NCI-H446 treated with DMSO at 0.1 percent for 48 hours (cell line): ENCODE measurements around the gene ALG14.
"Not testable (repeated sequence)": the region's sequence is repeated elsewhere in the genome, so short reads cannot be mapped to it uniquely, and the experiment has no call there.

Experiments used
- DNase-seq: peaks from one replicate; lab custom pipeline; 2025; lab: John Stamatoyannopoulos, UW

Gene ALG14

DNA sequence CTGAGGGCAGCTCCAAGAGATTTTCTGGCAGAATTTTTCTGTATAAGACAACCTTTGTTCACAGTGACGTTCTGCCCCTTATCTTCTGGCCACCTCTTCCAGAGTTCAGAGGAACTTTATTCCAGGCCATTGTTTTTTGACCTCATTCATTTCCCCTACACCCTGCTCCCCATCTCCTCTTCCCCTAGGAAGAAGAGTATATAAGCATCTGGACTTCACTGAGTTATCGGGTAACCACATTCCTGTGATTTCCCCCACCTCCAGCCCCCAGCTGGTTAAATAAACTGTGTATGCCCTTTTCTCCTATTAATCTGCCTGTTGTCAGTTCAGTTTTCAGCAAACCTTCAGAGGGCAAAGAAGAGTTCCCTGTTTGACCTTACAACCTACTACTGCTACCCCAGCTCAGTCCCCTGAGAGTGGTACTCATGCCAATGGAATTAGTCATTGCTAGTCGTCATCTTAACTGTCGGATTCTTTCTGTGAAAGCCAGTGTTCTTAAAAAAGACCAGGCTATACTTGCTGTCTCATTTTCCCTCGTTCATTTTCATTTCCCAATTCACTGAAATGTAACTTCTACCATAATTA lies 14.3 kb upstream of the ALG14 start:
- DNase-seq = peak; percentile 40

DNA sequence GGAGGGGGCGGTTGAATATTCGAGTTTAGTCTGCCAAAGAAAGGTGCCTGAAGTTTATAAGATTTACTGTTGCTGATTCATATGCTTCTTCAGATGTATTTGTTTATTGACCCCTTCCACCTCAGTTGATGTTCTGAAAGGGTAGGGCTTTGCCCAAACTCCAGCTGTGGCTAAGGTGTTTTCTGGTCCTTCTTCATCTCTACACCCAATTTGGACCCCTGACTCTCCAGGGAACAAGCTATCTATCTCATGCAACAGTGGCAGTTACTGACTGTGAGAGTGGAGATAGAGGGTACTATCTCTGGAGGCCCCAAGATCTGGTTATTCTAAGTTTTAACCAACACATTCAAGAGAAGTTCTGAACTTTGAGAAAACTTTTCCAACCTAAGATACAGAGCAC lies 12.6 kb upstream of the ALG14 start:
- no peak for DNase-seq

GRCh38 chr1:95084317-95085176 lies 11.8 kb upstream of the ALG14 start:
- peak; percentile 11 for DNase-seq

DNA sequence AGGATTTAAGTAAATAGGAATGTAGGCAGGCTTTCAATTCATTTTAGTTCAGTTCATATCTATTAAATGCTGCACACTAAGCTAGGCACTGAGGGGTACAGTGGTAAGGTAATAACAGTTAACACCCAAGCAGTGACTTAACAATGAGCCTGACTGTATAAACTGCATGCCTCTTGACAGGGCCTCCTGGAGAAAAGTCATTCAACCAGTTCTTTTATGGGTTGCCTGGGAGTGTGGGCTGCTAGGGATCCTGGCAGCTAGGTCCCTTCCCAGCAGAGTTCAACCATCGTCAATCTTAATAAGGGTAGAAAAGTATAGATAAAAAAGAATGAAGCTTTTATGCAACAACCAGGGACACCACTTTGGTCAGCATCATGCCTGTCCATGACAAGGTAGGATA lies 8.1 kb upstream of the ALG14 start:
- no peak for DNase-seq

DNA sequence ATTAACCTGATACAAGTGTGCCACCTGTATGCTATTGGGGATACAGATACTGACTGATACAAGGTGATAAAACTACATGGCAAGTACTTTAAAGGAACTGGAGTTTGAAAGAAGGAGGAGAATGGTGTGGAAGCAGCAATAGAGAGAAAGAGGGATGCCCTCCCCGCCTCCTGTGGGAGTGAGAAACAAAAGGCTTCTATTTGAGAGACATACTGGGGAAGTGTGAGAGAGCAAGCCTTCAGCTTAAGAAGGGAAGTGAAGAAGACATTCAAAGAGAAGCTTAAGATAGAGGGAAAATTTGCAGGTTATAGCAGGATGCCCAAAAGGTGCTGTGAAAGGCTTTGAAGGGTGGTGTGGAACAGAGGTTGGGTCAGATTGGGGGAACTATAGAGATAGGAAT lies 7.7 kb upstream of the ALG14 start:
- no peak for DNase-seq

- DNase-seq = no peak
Measured at GRCh38 chr1:95076034-95076433, 3.3 kb upstream of the ALG14 start.

DNA sequence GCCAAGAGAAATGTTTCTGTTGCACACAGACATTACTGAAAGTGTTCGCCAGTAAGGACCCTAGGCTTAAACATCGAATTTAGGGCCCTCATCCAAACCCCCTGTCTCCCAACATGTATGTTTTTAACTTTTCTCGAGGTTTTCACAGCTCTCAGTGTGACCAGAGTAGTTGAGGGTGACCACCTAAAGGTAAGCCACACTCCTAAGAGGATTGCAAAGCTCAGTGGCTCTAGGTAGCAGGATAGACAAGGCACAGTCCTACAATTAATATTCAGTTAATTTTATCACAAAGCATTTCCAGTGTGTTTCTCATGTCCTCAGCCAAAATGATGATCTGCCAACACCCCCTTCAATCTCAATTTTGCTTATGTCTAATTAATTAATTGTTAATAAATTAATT lies 695 bp upstream of the ALG14 start:
- DNase-seq = no peak

DNA sequence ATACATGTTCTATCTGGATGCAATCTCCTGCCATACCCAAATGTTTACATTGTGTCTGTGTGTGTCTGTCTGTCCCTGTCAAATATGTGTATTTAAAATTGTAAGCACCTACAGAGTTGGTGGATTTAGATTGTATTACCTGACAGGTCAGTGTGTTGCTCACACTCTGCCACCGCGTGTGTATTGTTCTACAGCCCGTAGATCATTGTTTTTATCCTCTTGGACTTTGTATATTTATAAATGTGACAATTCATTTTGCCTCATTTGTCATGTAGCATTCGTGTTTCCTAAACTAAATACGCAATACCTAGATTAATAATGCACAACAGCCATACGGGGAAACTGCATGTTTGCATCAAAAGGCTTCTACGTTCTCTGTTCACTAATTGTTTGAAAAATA lies 634 bp downstream of the ALG14 start:
- DNase-seq = no peak

DNA sequence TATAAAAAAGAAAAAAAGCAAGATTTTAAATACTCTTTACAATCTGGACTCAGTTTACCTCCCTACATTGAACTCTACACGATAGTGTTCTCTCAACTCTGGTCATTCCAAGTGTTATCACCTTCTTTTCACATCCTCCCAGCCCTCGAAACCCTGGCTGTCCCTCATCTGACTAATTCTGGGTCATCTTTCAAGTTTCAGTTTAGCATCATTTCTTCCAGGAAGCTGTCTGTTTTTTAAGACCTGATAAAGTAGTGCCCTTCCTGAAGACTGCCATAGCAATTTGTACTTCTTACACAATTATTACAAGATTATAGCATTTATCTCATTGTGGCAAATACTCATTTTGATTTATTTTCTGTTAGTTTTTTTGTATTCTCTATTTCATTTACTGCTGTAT lies 1.2 kb downstream of the ALG14 start:
- DNase-seq = no peak

DNA sequence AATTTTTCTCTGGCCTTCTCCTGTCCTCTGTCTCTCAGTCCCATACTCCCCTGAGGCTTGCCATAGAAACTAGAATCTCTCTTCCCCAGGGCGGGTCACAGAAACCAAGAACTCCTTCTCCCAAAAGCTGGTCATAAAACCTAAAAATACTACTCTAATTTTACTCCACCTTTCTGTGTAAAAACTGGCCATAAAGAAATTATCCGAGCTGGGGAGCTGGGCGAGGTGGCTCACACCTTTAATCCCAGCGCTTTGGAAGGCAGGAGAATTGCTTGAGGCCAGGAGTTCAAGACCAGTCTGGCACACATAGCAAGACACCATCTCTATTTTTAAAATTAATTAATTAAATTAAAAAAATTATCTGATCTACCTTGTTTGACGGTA lies 3.0 kb downstream of the ALG14 start:
- no peak for DNase-seq

DNA sequence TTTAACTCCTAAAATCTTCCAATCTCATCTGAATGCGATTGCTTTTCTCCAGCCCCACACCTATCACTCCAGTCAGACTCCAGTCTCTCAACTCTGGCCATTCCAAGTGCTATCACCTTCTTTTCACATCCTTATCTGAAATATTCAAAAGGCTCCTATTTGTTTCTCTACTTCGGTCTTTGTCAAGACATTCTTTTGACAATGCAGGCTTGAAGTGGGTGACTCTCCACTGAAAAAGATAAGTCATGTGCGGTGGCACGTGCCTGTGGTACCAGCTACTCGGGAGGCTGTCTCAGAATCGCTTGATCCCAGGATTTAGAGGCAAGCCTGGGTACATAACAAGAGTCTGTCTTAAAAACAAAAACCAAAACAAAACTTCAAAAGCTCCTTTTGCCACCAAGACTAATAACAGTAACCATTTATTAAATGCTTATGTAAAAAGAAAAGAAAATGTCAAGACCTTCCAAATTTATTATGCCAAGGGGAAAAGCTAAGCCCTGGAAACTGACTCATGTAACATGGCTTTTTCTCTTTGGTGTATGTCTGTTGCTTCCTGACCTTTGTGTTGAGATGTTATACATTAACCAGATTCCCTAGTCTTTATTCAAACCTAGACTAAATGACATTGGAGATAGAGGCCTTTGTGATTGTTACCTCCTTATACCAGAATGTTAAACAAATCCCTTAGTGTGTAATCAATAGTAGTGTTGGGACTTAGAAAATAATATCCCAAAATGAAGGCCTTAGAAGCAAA lies 3.6 kb downstream of the ALG14 start:
- DNase-seq = no peak

DNA sequence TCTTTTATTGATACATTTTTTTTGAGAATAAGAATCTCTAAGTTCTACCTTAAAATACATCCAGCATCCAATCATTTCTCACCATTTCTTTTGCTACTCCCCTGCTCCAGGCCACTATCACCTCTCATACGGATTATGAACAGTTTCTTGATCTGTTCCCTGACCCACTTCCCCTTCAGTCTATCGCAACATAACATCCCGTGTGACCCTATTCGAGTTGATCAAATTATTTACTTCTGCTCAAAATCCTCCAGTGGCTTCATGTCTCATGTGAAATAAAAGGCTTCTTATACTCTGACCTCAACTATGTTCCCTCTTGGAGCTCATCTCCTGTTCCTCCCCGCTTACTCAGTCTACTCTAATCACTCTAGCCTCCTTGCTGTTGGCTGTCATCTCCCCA lies 5.2 kb downstream of the ALG14 start:
- DNase-seq = no peak

GRCh38 chr1:95067062-95067461 lies 5.7 kb downstream of the ALG14 start:
- DNase-seq = no peak

DNA sequence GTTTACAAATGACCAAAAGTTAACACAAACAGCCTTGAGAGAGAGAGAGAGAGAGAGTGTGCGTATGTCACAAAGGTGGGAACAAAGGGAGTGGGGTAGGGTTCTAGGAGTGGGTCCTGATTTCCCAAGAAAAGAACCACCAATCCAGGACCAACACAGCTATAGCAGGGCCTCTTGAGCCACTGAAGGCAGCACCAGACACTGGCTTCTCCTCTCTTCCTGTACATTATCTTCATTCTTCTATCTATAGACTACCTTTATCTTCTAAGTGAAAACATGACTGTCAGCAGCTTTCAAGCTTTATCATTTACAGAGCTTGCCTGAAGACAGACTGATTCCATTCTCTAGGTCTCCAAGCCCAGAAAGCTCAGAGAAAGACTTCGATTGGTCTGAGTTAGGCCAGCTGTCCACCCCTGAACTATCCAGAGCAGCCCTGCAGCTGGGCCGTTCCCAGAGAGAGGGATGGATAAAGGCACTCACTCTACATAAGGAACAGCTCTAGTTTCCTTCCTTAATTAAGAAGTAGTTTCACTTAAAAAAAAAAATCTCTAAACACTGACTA lies 11.2 kb downstream of the ALG14 start:
- no peak for DNase-seq

DNA sequence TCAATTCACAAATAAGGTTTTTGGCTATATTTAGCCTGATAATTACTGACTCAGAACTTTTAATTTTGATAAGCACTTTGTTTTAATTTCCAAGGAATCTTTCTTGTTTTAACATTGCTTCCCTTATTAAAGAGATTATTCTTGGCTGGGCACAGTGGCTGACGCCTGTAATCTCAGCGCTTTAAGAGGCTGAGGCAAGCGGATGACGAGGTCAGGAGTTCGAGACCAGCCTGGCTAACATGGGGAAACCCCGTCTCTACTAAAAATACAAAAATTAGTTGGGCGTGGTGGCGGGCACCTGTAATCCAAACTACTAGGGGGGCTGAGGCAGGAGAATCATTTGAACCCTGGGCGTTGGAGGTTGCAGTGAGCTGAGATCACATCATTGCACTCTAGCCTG lies 13.8 kb downstream of the ALG14 start:
- DNase-seq = no peak

DNA sequence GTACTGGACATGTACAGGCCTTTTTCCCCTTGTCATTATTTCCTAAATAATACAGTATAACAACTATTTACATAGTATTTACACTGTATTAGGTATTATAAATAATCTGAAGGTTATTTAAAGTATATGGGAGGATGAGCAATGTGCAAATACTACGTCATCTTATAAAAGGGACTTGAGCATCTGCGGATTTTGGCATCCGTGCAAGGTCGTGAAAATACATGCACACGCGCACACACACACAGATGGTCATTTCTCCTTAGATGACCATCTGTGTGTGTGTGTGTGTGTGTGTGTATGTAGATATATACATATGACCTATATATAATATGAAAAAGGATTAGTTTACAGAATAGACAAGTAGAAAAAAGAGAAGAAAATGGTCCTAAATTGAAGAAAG lies 15.4 kb downstream of the ALG14 start:
- DNase-seq = peak; percentile 50

DNA sequence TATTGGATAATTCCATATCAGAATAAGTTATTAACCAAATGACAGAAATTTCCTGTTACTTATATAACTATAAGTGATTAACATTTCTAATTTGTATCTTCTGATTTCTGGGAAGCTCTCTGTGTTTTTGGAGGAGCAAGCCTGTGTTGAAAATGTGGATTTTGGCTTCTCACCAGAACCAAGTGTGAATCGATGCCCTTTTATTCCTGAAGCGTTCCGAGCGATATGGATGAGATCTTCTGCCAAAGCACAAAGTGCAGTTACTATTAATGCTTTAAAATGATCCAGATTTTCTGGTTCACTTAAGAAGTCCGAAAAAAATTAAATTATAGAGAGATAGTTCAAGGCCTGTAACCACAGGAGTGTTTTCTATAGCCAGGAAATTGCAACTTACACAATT lies 22.8 kb downstream of the ALG14 start:
- peak; percentile 15 for DNase-seq

DNA sequence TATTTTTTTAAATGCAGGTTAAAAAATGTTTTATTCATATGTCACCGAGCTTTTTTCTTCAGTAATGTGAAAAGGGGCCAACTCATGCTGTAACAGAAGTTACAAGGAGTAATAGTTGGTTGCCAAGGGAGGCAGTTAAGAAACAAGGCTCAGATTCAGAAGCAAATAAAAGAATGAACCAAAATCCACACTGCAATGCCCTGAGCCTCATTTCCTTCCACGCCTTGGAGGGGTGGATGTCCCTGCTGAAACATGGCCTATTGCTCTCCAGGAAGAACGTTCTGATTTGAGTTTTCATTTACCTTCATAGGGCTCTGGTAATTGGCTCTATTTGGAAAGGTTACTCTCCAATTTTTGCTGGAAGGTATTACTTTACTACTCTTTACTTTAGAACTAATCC lies 24.4 kb downstream of the ALG14 start:
- DNase-seq = no peak

- not testable (repeated sequence) for DNase-seq
Measured at GRCh38 chr1:95047624-95048023, 25.1 kb downstream of the ALG14 start.

- no peak for DNase-seq
Measured at GRCh38 chr1:95046359-95046758, 26.4 kb downstream of the ALG14 start.

DNA sequence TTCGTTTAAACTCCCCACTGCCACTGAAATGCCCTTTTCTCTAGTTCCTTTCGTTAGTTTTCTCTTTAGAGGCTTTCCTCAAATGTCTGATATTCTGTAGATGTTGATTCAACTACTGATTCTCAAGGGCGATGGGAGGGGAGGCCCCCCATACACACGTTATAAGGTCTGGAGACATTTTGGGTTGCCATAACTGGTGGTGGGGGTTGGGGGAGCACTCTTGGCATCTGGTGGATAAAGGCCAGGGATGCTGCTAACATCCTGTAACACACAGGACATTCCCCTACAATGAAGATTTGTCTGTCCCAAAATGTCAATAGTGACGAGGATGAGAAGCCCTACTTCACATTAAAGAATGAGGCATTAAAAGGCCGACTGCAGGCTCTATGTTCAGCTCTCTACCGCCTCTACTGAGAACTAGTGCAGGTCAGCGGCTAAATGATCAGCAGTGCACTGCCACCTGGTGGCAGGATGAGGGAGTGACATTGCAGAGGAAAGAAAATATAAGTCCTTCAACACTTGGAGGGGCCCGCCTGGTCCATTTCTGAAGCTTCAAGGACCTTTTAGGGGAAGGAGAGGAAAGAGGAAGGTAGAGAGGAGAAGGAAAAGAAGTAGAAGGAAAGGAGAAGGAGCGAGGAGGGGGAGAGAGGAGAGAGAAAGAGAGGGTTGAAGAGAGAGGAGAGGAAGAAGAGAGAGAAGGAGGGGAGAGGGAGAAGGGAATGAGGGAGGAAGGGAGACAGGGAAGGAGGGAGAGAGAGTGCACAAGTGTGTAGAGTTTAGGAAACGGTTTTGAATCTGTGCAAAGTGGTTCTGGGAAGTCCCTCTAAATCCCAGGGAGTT lies 29.4 kb downstream of the ALG14 start:
- DNase-seq = peak; percentile 71

DNA sequence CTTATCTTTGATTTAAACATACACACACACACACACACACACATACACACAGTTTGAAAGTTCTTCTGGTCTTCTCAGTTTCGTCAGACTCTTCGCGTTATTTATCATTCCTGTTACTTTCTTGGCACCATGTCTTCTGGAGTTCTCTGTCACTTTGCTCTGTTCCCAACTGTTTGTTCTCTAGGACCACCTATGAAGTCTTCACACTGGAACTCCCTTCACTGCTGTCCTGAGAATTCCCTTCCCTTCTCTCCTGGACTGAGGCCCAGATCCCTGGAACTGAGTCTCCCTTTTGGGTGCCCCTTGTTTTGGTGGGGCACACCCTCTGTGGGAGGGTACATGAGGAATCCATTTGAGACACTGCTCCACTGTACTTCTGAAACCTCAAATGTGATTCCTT lies 30.5 kb downstream of the ALG14 start:
- no peak for DNase-seq
